ENCODE results near the gene TRAF6. TPM values are rescaled to one million over a fixed set of nuclear protein-coding genes. Genes with fewer than 3 reads are reported as not detected.

Gene TRAF6
- polyA plus RNA-seq, 1 donor (not counting 4 experiments of a cell fraction or from before 2014, with no cell fraction given), result 15.1 TPM

DNA sequence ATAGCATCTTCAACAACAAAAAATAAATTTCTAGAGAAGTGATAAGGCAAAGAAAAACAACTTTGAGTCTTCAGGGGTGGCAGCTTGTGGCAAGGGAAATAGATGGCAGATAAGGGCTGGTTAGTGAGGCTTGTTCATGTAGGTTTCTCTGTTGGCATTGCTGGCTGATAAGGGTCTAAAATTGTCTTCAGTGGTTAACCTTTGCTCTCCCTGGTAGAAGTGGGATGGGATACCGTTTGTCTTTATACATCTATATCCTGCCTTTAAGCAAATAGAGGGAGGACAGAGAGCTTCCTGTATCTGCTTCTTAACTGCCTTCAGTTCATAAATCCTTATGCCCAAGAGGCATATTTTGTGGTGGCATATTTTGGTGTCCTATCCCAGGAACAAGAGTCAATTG, 57.1 kb downstream of the TRAF6 start:
- Histone ChIP-seq H3K9me1 (ENCODE audit: control insufficient read depth, extremely low read depth, insufficient read depth, low read length) (no peaks in the 10 kb centered on the region), H3K27ac (ENCODE audit: control insufficient read depth, insufficient read depth, low read length) (no peak overlapping the region), H3K36me3 (ENCODE audit: control insufficient read depth in 2 of 2, extremely low read depth in 1 of 2, insufficient read depth in 2 of 2, low read length in 2 of 2) (peaks cover 9 to 16% of the 10 kb centered on the region in 2 experiments), H4K20me1 (ENCODE audit: control insufficient read depth, extremely low read depth, insufficient read depth, low read length) (no peaks in the 10 kb centered on the region), H3K9ac (ENCODE audit: control insufficient read depth, extremely low read depth, insufficient read depth, low read length) (no peak overlapping the region), H3K9me3 (ENCODE audit: control insufficient read depth, low read depth, low read length) (no peaks in the 10 kb centered on the region), H3K4me1 (ENCODE audit: control insufficient read depth, extremely low read depth, insufficient read depth, low read length) (peaks cover 24% of the 10 kb centered on the region), H2AFZ (ENCODE audit: control insufficient read depth, low read length) (no peak overlapping the region), H3K4me3 (ENCODE audit: control insufficient read depth in 2 of 3, extremely low read depth in 1 of 3, insufficient read depth in 2 of 3, low read depth in 1 of 3, low read length in 3 of 3) (no peak overlapping the region), H3K27me3 (ENCODE audit: control insufficient read depth, extremely low read depth, insufficient read depth, low read length) (no peaks in the 10 kb centered on the region), H3K4me2 (ENCODE audit: control insufficient read depth, extremely low read depth, insufficient read depth, low read depth, low read length) (no peak overlapping the region), H3K79me2 (ENCODE audit: control insufficient read depth, insufficient read depth, low read length) (no peaks in the 10 kb centered on the region)
- TF ChIP-seq, protein P1, sequence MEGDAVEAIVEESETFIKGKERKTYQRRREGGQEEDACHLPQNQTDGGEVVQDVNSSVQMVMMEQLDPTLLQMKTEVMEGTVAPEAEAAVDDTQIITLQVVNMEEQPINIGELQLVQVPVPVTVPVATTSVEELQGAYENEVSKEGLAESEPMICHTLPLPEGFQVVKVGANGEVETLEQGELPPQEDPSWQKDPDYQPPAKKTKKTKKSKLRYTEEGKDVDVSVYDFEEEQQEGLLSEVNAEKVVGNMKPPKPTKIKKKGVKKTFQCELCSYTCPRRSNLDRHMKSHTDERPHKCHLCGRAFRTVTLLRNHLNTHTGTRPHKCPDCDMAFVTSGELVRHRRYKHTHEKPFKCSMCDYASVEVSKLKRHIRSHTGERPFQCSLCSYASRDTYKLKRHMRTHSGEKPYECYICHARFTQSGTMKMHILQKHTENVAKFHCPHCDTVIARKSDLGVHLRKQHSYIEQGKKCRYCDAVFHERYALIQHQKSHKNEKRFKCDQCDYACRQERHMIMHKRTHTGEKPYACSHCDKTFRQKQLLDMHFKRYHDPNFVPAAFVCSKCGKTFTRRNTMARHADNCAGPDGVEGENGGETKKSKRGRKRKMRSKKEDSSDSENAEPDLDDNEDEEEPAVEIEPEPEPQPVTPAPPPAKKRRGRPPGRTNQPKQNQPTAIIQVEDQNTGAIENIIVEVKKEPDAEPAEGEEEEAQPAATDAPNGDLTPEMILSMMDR (optimal IDR thresholded peaks at IDR 0.05 in 1 of 3, IDR thresholded peaks at IDR 0.05 in 1 of 3, conservative IDR thresholded peaks at IDR 0.05 in 1 of 3; ENCODE audit: extremely low read depth in 1 of 3, insufficient read depth in 2 of 3, low read length in 3 of 3), result no peak
- no peak for TF ChIP-seq EZH2 (IDR thresholded peaks at IDR 0.05; ENCODE audit: low read length)
- DNase-seq (ENCODE audit: low read depth, low spot score) (no peak), FAIRE-seq (no peak)
- dilution Hi-C loops (cut with MboI; ENCODE audit: extremely low pct_ligation_motif_present, low sequenced_read_pairs), result no loop called here

DNA sequence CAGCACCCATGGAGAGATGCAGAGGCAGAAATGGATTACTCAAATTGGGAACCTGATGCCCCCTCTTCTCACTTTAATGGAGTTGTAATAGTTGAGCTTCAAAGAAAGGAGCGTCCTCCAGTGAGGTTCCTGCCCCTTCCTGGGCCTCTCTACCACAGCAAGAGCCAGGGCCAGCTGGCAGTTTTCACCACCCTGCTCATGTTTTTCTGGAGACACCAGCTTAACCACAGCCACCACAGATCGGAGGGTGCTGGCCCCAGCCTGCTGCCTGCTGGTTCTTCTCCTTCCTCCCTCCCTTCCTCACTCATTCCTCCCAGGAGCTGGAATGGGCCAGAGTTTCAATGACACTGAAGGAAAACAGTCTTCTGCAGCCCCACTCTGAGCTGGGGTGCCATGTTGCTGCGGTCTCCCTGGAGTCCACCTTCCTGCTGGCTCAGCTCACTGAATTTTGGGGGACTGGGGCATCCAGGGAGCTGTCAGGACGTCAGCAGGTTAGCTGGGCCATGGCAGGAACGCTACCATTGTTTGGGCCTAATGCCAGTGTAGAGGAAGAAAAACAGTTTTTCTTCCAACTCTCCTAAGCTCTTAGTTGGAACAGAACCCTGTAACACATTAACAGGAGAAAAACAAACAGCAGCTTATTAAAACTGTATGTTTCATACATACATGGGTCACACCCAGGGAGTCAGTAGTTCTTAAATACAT, 57.7 kb downstream of the TRAF6 start:
- H3K36me3 ChIP-seq (ENCODE audit: control insufficient read depth in 2 of 2, extremely low read depth in 1 of 2, insufficient read depth in 2 of 2, low read length in 2 of 2), result peaks cover 11 to 16% of the 10 kb centered on the region in 2 experiments
- H4K20me1 ChIP-seq (ENCODE audit: control insufficient read depth, extremely low read depth, insufficient read depth, low read length), result no peaks in the 10 kb centered on the region
- H3K4me1 ChIP-seq (ENCODE audit: control insufficient read depth, extremely low read depth, insufficient read depth, low read length), result peaks cover 28% of the 10 kb centered on the region
- no peaks in the 10 kb centered on the region for H3K9me1 ChIP-seq (ENCODE audit: control insufficient read depth, extremely low read depth, insufficient read depth, low read length)
- no peaks in the 10 kb centered on the region for H3K9me3 ChIP-seq (ENCODE audit: control insufficient read depth, low read depth, low read length)
- no peak for TF ChIP-seq EZH2 (IDR thresholded peaks at IDR 0.05; ENCODE audit: low read length)
- TF ChIP-seq, protein P1 (optimal IDR thresholded peaks at IDR 0.05 in 1 of 3, IDR thresholded peaks at IDR 0.05 in 1 of 3, conservative IDR thresholded peaks at IDR 0.05 in 1 of 3; ENCODE audit: extremely low read depth in 1 of 3, insufficient read depth in 2 of 3, low read length in 3 of 3), result no peak
- no peak overlapping the region for H2AFZ ChIP-seq (ENCODE audit: control insufficient read depth, low read length)
- no peak for DNase-seq (ENCODE audit: low read depth, low spot score)
- H3K27me3 ChIP-seq (ENCODE audit: control insufficient read depth, extremely low read depth, insufficient read depth, low read length), result no peaks in the 10 kb centered on the region
- H3K4me3 ChIP-seq (ENCODE audit: control insufficient read depth in 2 of 3, extremely low read depth in 1 of 3, insufficient read depth in 2 of 3, low read depth in 1 of 3, low read length in 3 of 3), result no peak overlapping the region
- no peak overlapping the region for H3K27ac ChIP-seq (ENCODE audit: control insufficient read depth, insufficient read depth, low read length)
- no peak overlapping the region for H3K4me2 ChIP-seq (ENCODE audit: control insufficient read depth, extremely low read depth, insufficient read depth, low read depth, low read length)
- dilution Hi-C loops (cut with MboI; ENCODE audit: extremely low pct_ligation_motif_present, low sequenced_read_pairs), result no loop called here
- no peak for FAIRE-seq
- no peaks in the 10 kb centered on the region for H3K79me2 ChIP-seq (ENCODE audit: control insufficient read depth, insufficient read depth, low read length)
- H3K9ac ChIP-seq (ENCODE audit: control insufficient read depth, extremely low read depth, insufficient read depth, low read length), result no peak overlapping the region

All from keratinocyte (primary cell).